Raji (cell line): ENCODE measurements around the gene HK2.

Source experiments
- POLR2A ChIP-seq: IDR thresholded peaks from 2 replicates; pipeline ENCODE4 v1.6.1; 2011; ENCODE audit warnings: low read depth, low read length, control low read depth; ENCODE audit not compliant: insufficient read depth

The HK2 gene

GRCh38 chr2:74892609-74893008 is 58.7 kb downstream of the HK2 start:
- TF ChIP-seq POLR2A: no peak

- no peak for TF ChIP-seq POLR2A
Measured at GRCh38 chr2:74893332-74893731, 59.4 kb downstream of the HK2 start.

- no peak for TF ChIP-seq POLR2A
Measured at GRCh38 chr2:74894272-74894981, 60.5 kb downstream of the HK2 start.

- no peak for TF ChIP-seq POLR2A
Measured at GRCh38 chr2:74895001-74895400, 61.1 kb downstream of the HK2 start.

GRCh38 chr2:74896232-74896631 is 62.3 kb downstream of the HK2 start:
- no peak for TF ChIP-seq POLR2A

GRCh38 chr2:74902281-74902860 is 68.4 kb downstream of the HK2 start:
- no peak for TF ChIP-seq POLR2A

GRCh38 chr2:74906395-74906794 is 72.5 kb downstream of the HK2 start:
- TF ChIP-seq POLR2A: no peak

GRCh38 chr2:74908748-74909444 is 75.0 kb downstream of the HK2 start:
- TF ChIP-seq POLR2A: no peak

GRCh38 chr2:74910245-74910644 is 76.3 kb downstream of the HK2 start:
- no peak for TF ChIP-seq POLR2A

- TF ChIP-seq POLR2A: no peak
Measured at GRCh38 chr2:74911061-74911460, 77.1 kb downstream of the HK2 start.

- no peak for TF ChIP-seq POLR2A
Measured at GRCh38 chr2:74915743-74916142, 81.8 kb downstream of the HK2 start.

GRCh38 chr2:74916394-74916793 is 82.5 kb downstream of the HK2 start:
- TF ChIP-seq POLR2A: no peak

GRCh38 chr2:74917702-74918619 is 84.0 kb downstream of the HK2 start:
- TF ChIP-seq POLR2A: no peak

GRCh38 chr2:74919827-74920226 is 85.9 kb downstream of the HK2 start:
- no peak for TF ChIP-seq POLR2A

- TF ChIP-seq POLR2A: no peak
Measured at GRCh38 chr2:74921236-74921736, 87.4 kb downstream of the HK2 start.

- no peak for TF ChIP-seq POLR2A
Measured at GRCh38 chr2:74922592-74923227, 88.8 kb downstream of the HK2 start.
